Measurements from ENCODE around the gene DNAJC3. TPM values are rescaled to one million over a fixed set of nuclear protein-coding genes. Genes with fewer than 3 reads are reported as not detected.
A peak's percentile ranks its signal among the peaks of the same experiment; 100 is the strongest.

DNAJC3 gene
- polyA plus RNA-seq, 1 donor (not counting 4 experiments of a cell fraction or from before 2014, with no cell fraction given): 23.8 TPM

GRCh38 chr13:95678967-95679366 lies 2.0 kb downstream of the DNAJC3 start:
- dilution Hi-C loops (cut with MboI; ENCODE audit: extremely low pct_ligation_motif_present, low sequenced_read_pairs): no loop called here
- peak; percentile 13 for FAIRE-seq
- peaks cover 25% of the 10 kb centered on the region for H3K4me1 ChIP-seq (ENCODE audit: control insufficient read depth, extremely low read depth, insufficient read depth, low read length)
- H3K9ac ChIP-seq (ENCODE audit: control insufficient read depth, extremely low read depth, insufficient read depth, low read length): peak overlapping the region; percentile 54
- H3K27ac ChIP-seq (ENCODE audit: control insufficient read depth, insufficient read depth, low read length): no peak overlapping the region
- H3K36me3 ChIP-seq (ENCODE audit: control insufficient read depth in 2 of 2, extremely low read depth in 1 of 2, insufficient read depth in 2 of 2, low read length in 2 of 2): no peaks in the 10 kb centered on the region
- TF ChIP-seq EZH2 (IDR thresholded peaks at IDR 0.05; ENCODE audit: low read length): no peak
- TF ChIP-seq, protein P1, sequence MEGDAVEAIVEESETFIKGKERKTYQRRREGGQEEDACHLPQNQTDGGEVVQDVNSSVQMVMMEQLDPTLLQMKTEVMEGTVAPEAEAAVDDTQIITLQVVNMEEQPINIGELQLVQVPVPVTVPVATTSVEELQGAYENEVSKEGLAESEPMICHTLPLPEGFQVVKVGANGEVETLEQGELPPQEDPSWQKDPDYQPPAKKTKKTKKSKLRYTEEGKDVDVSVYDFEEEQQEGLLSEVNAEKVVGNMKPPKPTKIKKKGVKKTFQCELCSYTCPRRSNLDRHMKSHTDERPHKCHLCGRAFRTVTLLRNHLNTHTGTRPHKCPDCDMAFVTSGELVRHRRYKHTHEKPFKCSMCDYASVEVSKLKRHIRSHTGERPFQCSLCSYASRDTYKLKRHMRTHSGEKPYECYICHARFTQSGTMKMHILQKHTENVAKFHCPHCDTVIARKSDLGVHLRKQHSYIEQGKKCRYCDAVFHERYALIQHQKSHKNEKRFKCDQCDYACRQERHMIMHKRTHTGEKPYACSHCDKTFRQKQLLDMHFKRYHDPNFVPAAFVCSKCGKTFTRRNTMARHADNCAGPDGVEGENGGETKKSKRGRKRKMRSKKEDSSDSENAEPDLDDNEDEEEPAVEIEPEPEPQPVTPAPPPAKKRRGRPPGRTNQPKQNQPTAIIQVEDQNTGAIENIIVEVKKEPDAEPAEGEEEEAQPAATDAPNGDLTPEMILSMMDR (optimal IDR thresholded peaks at IDR 0.05 in 1 of 3, IDR thresholded peaks at IDR 0.05 in 1 of 3, conservative IDR thresholded peaks at IDR 0.05 in 1 of 3; ENCODE audit: extremely low read depth in 1 of 3, insufficient read depth in 2 of 3, low read length in 3 of 3): no peak
- H3K9me3 ChIP-seq (ENCODE audit: control insufficient read depth, low read depth, low read length): no peaks in the 10 kb centered on the region
- H3K79me2 ChIP-seq (ENCODE audit: control insufficient read depth, insufficient read depth, low read length): peaks cover 76% of the 10 kb centered on the region
- H3K4me3 ChIP-seq (ENCODE audit: control insufficient read depth in 2 of 3, extremely low read depth in 1 of 3, insufficient read depth in 2 of 3, low read depth in 1 of 3, low read length in 3 of 3): peak overlapping the region in 2 of 3 experiments; percentile 96 to 97
- DNase-seq (ENCODE audit: low read depth, low spot score): no peak
- H3K4me2 ChIP-seq (ENCODE audit: control insufficient read depth, extremely low read depth, insufficient read depth, low read depth, low read length): peak overlapping the region; percentile 92
- peaks cover 2% of the 10 kb centered on the region for H3K9me1 ChIP-seq (ENCODE audit: control insufficient read depth, extremely low read depth, insufficient read depth, low read length)
- H2AFZ ChIP-seq (ENCODE audit: control insufficient read depth, low read length): no peak overlapping the region
- peaks cover 3% of the 10 kb centered on the region for H4K20me1 ChIP-seq (ENCODE audit: control insufficient read depth, extremely low read depth, insufficient read depth, low read length)
- H3K27me3 ChIP-seq (ENCODE audit: control insufficient read depth, extremely low read depth, insufficient read depth, low read length): no peaks in the 10 kb centered on the region

DNA sequence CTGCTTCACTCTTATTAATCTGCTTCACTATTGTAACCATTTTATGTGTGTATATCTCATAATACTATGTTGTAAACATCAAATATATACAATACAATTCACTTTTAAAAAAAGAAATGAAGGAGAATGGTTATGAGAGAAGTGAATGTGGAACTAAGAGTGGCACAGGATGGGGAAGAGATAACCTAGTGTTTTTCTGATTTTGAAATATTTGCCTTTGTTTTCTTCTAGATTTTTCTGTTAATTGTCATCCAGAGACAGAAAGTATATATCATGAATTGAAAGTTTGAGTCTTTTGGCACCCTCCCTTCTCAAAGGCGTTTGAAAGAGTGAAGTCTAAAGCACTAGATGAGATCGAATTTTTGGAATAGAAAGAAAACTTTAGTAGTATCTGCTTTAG lies 2.8 kb downstream of the DNAJC3 start:
- TF ChIP-seq, protein P1 (optimal IDR thresholded peaks at IDR 0.05 in 1 of 3, IDR thresholded peaks at IDR 0.05 in 1 of 3, conservative IDR thresholded peaks at IDR 0.05 in 1 of 3; ENCODE audit: extremely low read depth in 1 of 3, insufficient read depth in 2 of 3, low read length in 3 of 3): no peak
- no peak for TF ChIP-seq EZH2 (IDR thresholded peaks at IDR 0.05; ENCODE audit: low read length)
- Histone ChIP-seq H2AFZ (ENCODE audit: control insufficient read depth, low read length) (no peak overlapping the region), H3K27me3 (ENCODE audit: control insufficient read depth, extremely low read depth, insufficient read depth, low read length) (no peaks in the 10 kb centered on the region), H4K20me1 (ENCODE audit: control insufficient read depth, extremely low read depth, insufficient read depth, low read length) (peaks cover 3% of the 10 kb centered on the region), H3K9ac (ENCODE audit: control insufficient read depth, extremely low read depth, insufficient read depth, low read length) (no peak overlapping the region), H3K79me2 (ENCODE audit: control insufficient read depth, insufficient read depth, low read length) (peaks cover 80% of the 10 kb centered on the region), H3K9me3 (ENCODE audit: control insufficient read depth, low read depth, low read length) (no peaks in the 10 kb centered on the region), H3K4me2 (ENCODE audit: control insufficient read depth, extremely low read depth, insufficient read depth, low read depth, low read length) (peak overlapping the region; percentile 92), H3K4me3 (ENCODE audit: control insufficient read depth in 2 of 3, extremely low read depth in 1 of 3, insufficient read depth in 2 of 3, low read depth in 1 of 3, low read length in 3 of 3) (peak overlapping the region in 2 of 3 experiments; percentile 96 to 97), H3K4me1 (ENCODE audit: control insufficient read depth, extremely low read depth, insufficient read depth, low read length) (peaks cover 22% of the 10 kb centered on the region), H3K9me1 (ENCODE audit: control insufficient read depth, extremely low read depth, insufficient read depth, low read length) (peaks cover 2% of the 10 kb centered on the region), H3K27ac (ENCODE audit: control insufficient read depth, insufficient read depth, low read length) (no peak overlapping the region), H3K36me3 (ENCODE audit: control insufficient read depth in 2 of 2, extremely low read depth in 1 of 2, insufficient read depth in 2 of 2, low read length in 2 of 2) (peaks cover 0 to 2% of the 10 kb centered on the region in 2 experiments)
- dilution Hi-C loops (cut with MboI; ENCODE audit: extremely low pct_ligation_motif_present, low sequenced_read_pairs): no loop called here
- DNase-seq (ENCODE audit: low read depth, low spot score) (no peak), FAIRE-seq (no peak)
